MCF 10A (cell line): ENCODE results near the gene DYRK4. TPM values are rescaled to one million over a fixed set of nuclear protein-coding genes. Genes with fewer than 3 reads are reported as not detected.

Experiments
- BruUV-seq: library from RNA; stranded (reverse); fragments of 400-500 nt; replicated peaks from 2 replicates; lab custom pipeline; 2021; lab: Mats Ljungman, UMichigan
- CTCF ChIA-PET: fragments of 300-600 bp; sonication (Branson Sonifier 250); formaldehyde crosslinking; extraction: SDS; loops from one replicate; lab custom pipeline; 2021; ENCODE audit warnings: antibody characterized with exemption, inconsistent platforms; lab: Yijun Ruan, JAX
- POLR2A ChIA-PET: fragments of 300-600, 350-650 bp; sonication (Branson Sonifier 250); formaldehyde crosslinking; extraction: SDS; loops from one replicate; lab custom pipeline; 2020; ENCODE audit warnings: antibody characterized with exemption, inconsistent platforms; lab: Yijun Ruan, JAX
- DNase-seq: peaks from one replicate; pipeline ENCODE4 v3.0.0-alpha.2; 2018; ENCODE audit not compliant: unreplicated experiment
- H3K27ac Mint-ChIP-seq: one replicate; pipeline ENCODE4 v1.8.0; 2022; ENCODE audit warnings: mild to moderate bottlenecking, low read depth, mixed read lengths; ENCODE audit not compliant: unreplicated experiment
- H3K27me3 Mint-ChIP-seq: one replicate; pipeline ENCODE4 v1.8.0; 2022; ENCODE audit warnings: mixed read lengths; ENCODE audit not compliant: insufficient read depth, unreplicated experiment
- H3K36me3 Mint-ChIP-seq: one replicate; pipeline ENCODE4 v1.8.0; 2022; ENCODE audit warnings: mild to moderate bottlenecking, moderate library complexity, mixed read lengths; ENCODE audit not compliant: insufficient read depth, unreplicated experiment
- H3K4me1 Mint-ChIP-seq: one replicate; pipeline ENCODE4 v1.8.0; 2022; ENCODE audit warnings: mixed read lengths; ENCODE audit not compliant: insufficient read depth, unreplicated experiment
- H3K4me3 Mint-ChIP-seq: one replicate; pipeline ENCODE4 v1.8.0; 2022; ENCODE audit warnings: mild to moderate bottlenecking, moderate library complexity, mixed read lengths; ENCODE audit not compliant: unreplicated experiment
- H3K9me3 Mint-ChIP-seq: one replicate; pipeline ENCODE4 v1.8.0; 2022; ENCODE audit warnings: mixed read lengths; ENCODE audit not compliant: unreplicated experiment
- CTCF ChIP-seq: fragments of 200-600 bp; IDR thresholded peaks from one replicate; pipeline ENCODE4 v1.8.0; 2022; ENCODE audit warnings: antibody characterized with exemption, mild to moderate bottlenecking; ENCODE audit not compliant: unreplicated experiment
- intact Hi-C: fragments of 100-400 bp; cut with micrococcal nuclease; formaldehyde crosslinking; loops from 2 replicates; pipeline ENCODE4 v1.14.1; 2022
- total RNA-seq: library from RNA; stranded (reverse); gene quantifications from 2 replicates; pipeline ENCODE4 v1.2.3, GENCODE V29; 2022

Gene DYRK4
- total RNA-seq, 1 experiment from 2014 or later, result 77.9 TPM

- TF ChIP-seq CTCF, result no peak
- no peaks in the 10 kb centered on the region for H3K4me1 Mint-ChIP-seq
- BruUV-seq, result no TSS peak
- CTCF ChIA-PET, result interaction anchor here (1.0 kb wide), 2 partner anchors 148 to 247 kb away, joined by 3 to 4 read pairs; no protein-coding TSS in a partner anchor
- no peak overlapping the region for H3K4me3 Mint-ChIP-seq
- H3K27me3 Mint-ChIP-seq, result peaks cover 7% of the 10 kb centered on the region
- H3K9me3 Mint-ChIP-seq, result no peaks in the 10 kb centered on the region
- H3K36me3 Mint-ChIP-seq, result peaks cover 36% of the 10 kb centered on the region
- no peak for DNase-seq
- POLR2A ChIA-PET, result no interaction called here
- intact Hi-C loops, result no loop called here
- H3K27ac Mint-ChIP-seq, result no peak overlapping the region
Measured at GRCh38 chr12:4609071-4609470, 47.1 kb downstream of the DYRK4 start.

- Mint-ChIP-seq H3K27ac (no peak overlapping the region), H3K9me3 (no peaks in the 10 kb centered on the region), H3K4me3 (no peak overlapping the region), H3K27me3 (no peaks in the 10 kb centered on the region), H3K4me1 (no peaks in the 10 kb centered on the region), H3K36me3 (peaks cover 44% of the 10 kb centered on the region)
- TF ChIP-seq CTCF, result no peak
- DNase-seq, result no peak
- ChIA-PET CTCF (interaction anchor here (0.7 to 1.2 kb wide), 4 partner anchors 39 to 476 kb away, joined by 3 to 8 read pairs (median 6); partner anchors contain the start of genes AKAP3 and NDUFA9), POLR2A (interaction anchor here (0.5 to 1.3 kb wide), 2 partner anchors 38 to 341 kb away, joined by 3 to 4 read pairs; partner anchors contain the start of genes AKAP3 and NDUFA9)
- intact Hi-C loops, result no loop called here
- BruUV-seq, result no TSS peak
Measured at GRCh38 chr12:4610481-4610880, 48.5 kb downstream of the DYRK4 start.

GRCh38 chr12:4615667-4616066, 53.7 kb downstream of the DYRK4 start:
- Mint-ChIP-seq H3K36me3 (peaks cover 32% of the 10 kb centered on the region), H3K4me1 (no peaks in the 10 kb centered on the region), H3K27me3 (no peaks in the 10 kb centered on the region), H3K9me3 (no peaks in the 10 kb centered on the region), H3K4me3 (no peak overlapping the region), H3K27ac (no peak overlapping the region)
- intact Hi-C loops, result no loop called here
- CTCF ChIA-PET, result interaction anchor here (2.2 kb wide), 1 partner anchor 11 kb away, joined by 7 read pairs; no protein-coding TSS in a partner anchor
- no TSS peak for BruUV-seq
- POLR2A ChIA-PET, result no interaction called here
- no peak for TF ChIP-seq CTCF
- DNase-seq, result no peak

- Mint-ChIP-seq H3K27ac (no peak overlapping the region), H3K9me3 (no peaks in the 10 kb centered on the region), H3K4me3 (no peak overlapping the region), H3K4me1 (no peaks in the 10 kb centered on the region), H3K36me3 (no peaks in the 10 kb centered on the region), H3K27me3 (peaks cover 16% of the 10 kb centered on the region)
- ChIA-PET CTCF (interaction anchor here (0.7 to 1.2 kb wide), 2 partner anchors 16 to 28 kb away, joined by 3 to 5 read pairs; no protein-coding TSS in a partner anchor), POLR2A (interaction anchor here (1.1 kb wide), 1 partner anchor 28 kb away, joined by 4 read pairs; no protein-coding TSS in a partner anchor)
- no TSS peak for BruUV-seq
- DNase-seq, result peak; percentile 8
- TF ChIP-seq CTCF, result no peak
- intact Hi-C loops, result no loop called here
Measured at GRCh38 chr12:4621511-4621910, 59.5 kb downstream of the DYRK4 start.
